ENCODE results near the gene HBB. TPM values are rescaled to one million over a fixed set of nuclear protein-coding genes. Genes with fewer than 3 reads are reported as not detected.

The HBB gene
- total and polyA plus RNA-seq, 2 donors (not counting 3 experiments of a cell fraction or from before 2014, with no cell fraction given): not detected

GRCh38 chr11:5269715-5270147 lies 42.9 kb upstream of the HBB start, which contains the start of gene HBE1:
Gene HBE1, minus strand, starts transcription at chr11:5269945. Its CDS starts 55 bp downstream, at chr11:5269890.
- dilution Hi-C loops (cut with MboI; ENCODE audit: extremely low pct_ligation_motif_present, low sequenced_read_pairs): no loop called here

More at GRCh38 chr11:5269715-5270147, 42.9 kb upstream of the HBB start, which contains the start of gene HBE1:
- H4K20me1 ChIP-seq (replicated peaks; ENCODE audit: control insufficient read depth, extremely low read depth, insufficient read depth, low read length): no peaks in the 10 kb centered on the region
- no peaks in the 10 kb centered on the region for H3K79me2 ChIP-seq (ENCODE audit: control insufficient read depth, insufficient read depth, low read length)
- no peak within 1 kb of the TSS for H3K27ac ChIP-seq (ENCODE audit: insufficient read depth, low read depth, low read length)
- BruUV-seq (replicated peaks): no TSS peak
- TF ChIP-seq MAX (IDR thresholded peaks at IDR 0.05; ENCODE audit: insufficient read depth, insufficient read length): no peak
- no peak for TF ChIP-seq POLR2A (IDR thresholded peaks at IDR 0.05; ENCODE audit: low read depth, low read length)
- TF ChIP-seq MYC (IDR thresholded peaks at IDR 0.05; ENCODE audit: low read depth, low read length): no peak
- TF ChIP-seq JUN (IDR thresholded peaks at IDR 0.05; ENCODE audit: borderline replicate concordance, insufficient read depth, insufficient read length, low read depth): no peak
- TF ChIP-seq EZH2 (IDR thresholded peaks at IDR 0.05; ENCODE audit: borderline replicate concordance, low read depth, low read length, severe bottlenecking): no peak
- no peak for TF ChIP-seq CTCF (IDR thresholded peaks at IDR 0.05; ENCODE audit: extremely low read depth in 1 of 2, insufficient read depth in 1 of 2, low read depth in 1 of 2, low read length in 2 of 2)
- TF ChIP-seq GATA2 (IDR thresholded peaks at IDR 0.05; ENCODE audit: insufficient read depth, insufficient read length, low read depth, low read length): no peak
- no peak for TF ChIP-seq FOS (IDR thresholded peaks at IDR 0.05; ENCODE audit: borderline replicate concordance, insufficient read depth, low read length)
- TF ChIP-seq POLR2AphosphoS5 (IDR thresholded peaks at IDR 0.05; ENCODE audit: insufficient read depth, low read depth, low read length): no peak
- H2AFZ ChIP-seq (ENCODE audit: low read depth, low read length): no peak within 1 kb of the TSS
- intact Hi-C loops (cut with micrococcal nuclease): no loop called here
- no peaks in the 10 kb centered on the region for H3K27me3 ChIP-seq (ENCODE audit: control insufficient read depth in 2 of 2, insufficient read depth in 2 of 2, low read length in 2 of 2)
- H3K36me3 ChIP-seq (ENCODE audit: control insufficient read depth in 2 of 2, extremely low read depth in 1 of 2, insufficient read depth in 2 of 2, low read length in 2 of 2): no peaks in the 10 kb centered on the region
- DNase-seq (ENCODE audit: low read depth, low spot score) (no peak), FAIRE-seq (no peak)
- H3K4me3 ChIP-seq (replicated peaks in 1 of 3; ENCODE audit: insufficient read depth in 1 of 3, low read depth in 1 of 3, low read length in 3 of 3): no peak within 1 kb of the TSS
- no peaks in the 10 kb centered on the region for H3K9me3 ChIP-seq (replicated peaks; ENCODE audit: control insufficient read depth, insufficient read depth, low read length)
- H3K9ac ChIP-seq (replicated peaks; ENCODE audit: extremely low read depth, insufficient read depth, low read length): no peak within 1 kb of the TSS
- no peaks in the 10 kb centered on the region for H3K4me1 ChIP-seq (ENCODE audit: control insufficient read depth, extremely low read depth, insufficient read depth, low read length)
- no peaks in the 10 kb centered on the region for H3K9me1 ChIP-seq (replicated peaks; ENCODE audit: control insufficient read depth, extremely low read depth, insufficient read depth, low read length)
- ChIA-PET POLR2A (no interaction called here), CTCF (interaction anchor here (1.6 kb wide), 1 partner anchor 10 kb away, joined by 4 read pairs; no protein-coding TSS in a partner anchor)
- no peak within 1 kb of the TSS for H3K4me2 ChIP-seq (ENCODE audit: insufficient read depth, low read length)
